ENCODE results near the gene DRAP1.

The DRAP1 gene

DNA sequence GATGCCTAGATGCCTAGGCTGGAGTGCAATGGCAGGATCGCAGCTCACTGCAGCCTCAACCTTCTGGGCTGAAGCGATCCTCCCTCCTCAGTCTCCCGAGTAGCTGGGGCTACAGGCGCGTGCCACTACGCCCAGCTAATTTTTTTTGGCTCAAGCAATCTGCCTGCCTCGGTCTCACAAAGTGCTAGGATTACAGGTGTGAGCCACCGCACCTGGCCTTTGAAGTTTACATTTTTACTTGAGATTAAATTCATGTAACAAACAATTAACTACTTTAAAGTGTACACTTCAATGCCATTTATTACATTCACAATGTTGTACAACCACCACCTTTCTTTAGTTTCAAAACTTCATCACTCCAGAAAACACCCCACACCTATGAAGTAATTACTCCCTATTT lies 15.5 kb upstream of the DRAP1 start:
- no peak for DNase-seq (ENCODE audit: low spot score)

DNA sequence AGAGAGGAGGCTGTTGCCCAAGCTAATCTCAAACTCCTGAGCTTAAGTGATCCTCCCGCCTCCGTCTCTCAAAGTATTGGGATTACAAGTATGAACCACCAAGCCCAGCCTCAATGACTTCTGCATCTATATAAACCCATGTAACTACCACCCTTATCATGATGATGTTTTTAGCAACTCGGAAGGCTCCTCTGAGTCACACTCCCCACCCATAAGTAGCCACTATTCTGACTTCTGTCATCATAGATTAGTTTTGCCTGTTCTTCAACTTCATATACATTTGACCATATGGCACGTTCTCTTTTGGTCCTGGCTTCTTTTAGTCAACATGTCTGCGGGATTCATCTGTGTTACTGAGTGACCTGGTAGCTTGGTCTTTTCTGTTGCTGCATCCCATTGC lies 12.6 kb upstream of the DRAP1 start:
- DNase-seq (ENCODE audit: low spot score): no peak

DNA sequence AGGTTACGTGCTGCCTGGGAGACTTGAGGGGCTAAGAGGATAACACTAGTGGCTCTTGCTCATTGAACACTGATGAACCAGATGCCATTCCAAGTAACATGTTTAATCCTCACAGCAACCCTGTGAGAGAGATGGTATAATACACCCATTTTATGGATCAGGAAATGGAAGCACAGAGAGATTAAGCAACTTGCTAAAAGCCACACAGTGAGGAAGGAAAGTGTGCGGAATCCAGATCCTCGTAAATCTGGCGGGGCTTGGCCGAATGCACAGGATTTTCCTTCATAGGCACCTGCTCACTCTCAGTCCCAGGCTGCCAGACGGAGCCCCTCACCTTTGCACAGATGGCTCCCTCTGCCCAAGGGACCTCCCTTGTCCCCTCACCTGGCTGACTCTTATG lies 11.3 kb upstream of the DRAP1 start:
- no peak for DNase-seq (ENCODE audit: low spot score)

DNA sequence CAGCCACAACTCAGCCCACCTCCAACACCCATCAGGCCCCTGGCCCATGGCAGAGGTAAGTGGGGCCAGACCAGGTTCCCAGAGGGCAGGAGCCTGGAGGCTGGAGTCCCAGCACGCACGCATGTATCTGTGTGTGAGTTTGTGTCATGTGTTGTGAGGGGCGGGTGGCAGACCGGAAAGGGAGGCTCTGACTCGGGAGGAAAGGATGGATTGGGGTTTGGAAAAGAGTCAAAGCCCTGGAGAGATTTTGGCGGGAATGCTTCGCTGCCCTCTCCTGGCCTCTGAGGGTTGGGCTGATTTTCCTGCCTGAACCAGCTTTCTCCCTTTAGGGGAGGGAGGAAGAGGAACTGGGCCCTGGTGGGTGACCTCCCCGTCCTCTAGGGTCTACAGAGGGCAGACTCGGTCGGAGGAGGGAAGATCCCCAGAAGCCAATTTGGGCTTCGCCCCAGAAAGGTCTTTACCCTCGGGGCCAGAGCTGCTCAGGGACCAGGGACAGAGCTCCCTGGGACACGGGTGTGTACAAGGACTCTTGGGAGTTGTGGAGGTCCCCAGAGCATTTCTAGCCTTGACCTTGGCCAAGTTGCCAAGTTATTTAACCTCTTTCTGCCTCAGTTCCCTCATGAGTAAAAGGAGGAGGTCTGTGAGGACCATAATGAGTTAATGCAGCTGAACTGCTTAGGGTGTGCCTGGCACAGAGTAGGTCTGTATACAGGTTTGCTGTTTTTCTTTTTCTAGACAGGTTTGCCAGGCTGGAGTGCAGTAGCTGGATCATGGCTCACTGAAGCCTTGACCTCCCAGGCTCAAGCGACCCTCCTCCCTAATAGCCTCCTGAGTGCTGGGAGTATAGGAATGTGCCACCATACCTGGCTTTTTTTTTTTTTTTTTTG lies 7.3 kb upstream of the DRAP1 start:
- DNase-seq (ENCODE audit: low spot score): no peak

DNA sequence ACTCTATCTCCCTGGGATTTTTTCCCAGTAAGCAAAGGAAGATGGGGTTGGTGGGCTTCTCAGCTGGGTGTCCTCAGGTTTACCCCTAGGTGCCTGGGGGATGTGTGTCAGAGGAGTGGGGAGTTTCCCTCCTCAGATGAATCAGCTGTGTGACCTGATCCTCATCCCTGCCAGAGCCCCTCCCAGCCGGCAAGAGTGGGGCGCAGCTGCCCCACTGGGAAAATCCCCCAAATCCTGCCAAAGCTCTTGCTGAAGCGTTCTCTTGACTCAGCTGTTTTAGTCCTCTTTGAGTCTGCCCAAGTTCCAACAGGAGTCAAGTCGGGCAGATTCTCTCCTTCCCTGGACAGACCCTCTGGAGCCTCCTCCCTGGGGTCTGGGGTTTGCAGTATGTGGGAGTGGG lies 6.4 kb upstream of the DRAP1 start:
- DNase-seq (ENCODE audit: low spot score): no peak

DNA sequence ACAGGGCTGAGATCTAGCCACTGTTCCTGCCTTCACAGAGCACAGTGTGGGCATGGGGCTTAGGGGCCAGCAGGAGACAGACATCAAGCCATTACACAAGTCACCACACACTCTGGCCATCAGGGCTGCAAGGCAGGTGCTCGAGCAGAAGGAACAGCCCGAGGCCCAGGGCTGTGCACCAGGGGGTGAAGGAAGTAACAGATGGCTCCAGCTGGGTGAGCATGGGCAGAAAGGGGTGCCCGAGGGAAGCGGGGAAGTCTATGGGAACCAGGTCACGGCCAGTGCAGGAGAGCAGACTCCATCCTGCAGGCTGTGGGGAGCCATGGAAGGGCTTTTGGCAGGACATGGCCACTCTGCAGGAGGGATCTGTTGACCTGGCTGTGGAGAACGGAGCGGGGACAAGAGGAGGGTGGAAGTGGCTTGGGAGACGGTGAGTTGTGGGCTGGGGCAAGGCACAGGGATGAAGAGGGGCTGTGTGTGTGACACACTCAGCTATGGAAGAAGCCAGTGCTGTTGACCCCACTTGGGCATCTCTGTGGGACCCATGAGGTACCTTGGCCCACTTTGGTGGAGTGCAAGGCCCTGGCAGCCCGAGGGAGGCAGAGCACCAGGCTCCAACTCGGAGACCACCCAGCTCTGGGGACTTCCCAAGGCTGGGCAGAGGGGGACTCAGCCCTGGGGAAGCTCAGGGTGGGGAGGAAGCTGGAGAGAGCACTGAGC lies 4.0 kb upstream of the DRAP1 start:
- DNase-seq (ENCODE audit: low spot score): no peak

DNA sequence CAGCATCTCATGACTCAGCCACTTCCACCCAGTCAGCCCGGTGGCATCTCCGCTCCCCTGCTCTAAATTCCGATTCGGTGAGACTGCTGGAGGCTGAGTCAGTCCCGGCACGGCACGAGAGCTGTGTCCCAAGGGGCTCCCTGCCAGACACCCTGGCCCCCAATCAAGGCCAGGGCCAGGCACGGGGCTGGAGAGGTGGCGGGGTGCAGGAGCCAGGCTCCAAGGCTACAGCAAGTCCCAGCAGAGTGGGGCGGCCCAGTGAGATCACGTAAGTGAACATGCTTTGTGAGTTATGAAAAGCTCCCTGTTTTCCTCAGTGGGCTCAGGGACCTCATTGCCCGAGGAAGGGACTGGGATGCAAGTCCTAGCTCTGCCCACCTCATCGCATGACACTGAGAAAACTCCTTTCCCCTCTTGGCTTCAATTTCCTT lies 3.4 kb upstream of the DRAP1 start:
- DNase-seq (ENCODE audit: low spot score): peak; percentile 45

DNA sequence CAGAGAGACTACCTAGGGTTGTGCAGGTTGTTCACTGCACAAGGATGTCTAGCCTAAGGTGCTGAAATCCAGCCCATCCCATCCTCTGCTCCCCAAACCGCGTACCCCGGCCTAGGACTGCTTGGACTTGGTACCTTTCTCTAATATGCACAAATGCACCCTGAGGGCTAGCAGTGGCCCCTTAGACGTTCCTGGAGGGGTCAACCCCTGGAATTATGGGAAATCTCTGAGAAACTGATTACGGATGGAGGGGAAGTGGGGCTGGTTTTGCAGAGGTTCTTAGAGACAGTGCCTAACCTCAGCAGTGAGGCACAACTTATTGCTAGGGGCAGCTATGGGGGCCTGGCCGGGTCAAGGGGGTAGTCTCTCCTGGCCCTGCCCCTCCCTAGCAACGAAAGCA lies 2.8 kb upstream of the DRAP1 start:
- no peak for DNase-seq (ENCODE audit: low spot score)

DNA sequence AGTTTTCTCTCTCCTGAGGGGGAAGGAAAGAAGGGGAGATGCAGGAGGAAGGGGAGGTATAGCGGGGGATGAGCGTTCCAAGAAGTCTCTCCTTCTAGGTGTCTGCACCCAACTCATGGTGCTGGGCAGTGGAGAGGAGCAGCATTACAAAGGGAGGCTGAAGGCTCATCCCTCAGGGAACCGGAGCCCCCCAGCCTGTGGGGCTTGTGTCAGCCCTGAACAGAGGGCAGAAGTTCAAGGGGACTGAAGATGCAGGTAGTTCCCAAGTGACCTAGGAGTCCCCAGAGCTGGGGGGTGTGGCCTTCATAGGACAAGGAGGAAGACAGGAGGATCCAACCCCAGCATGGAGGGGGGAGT lies 2.2 kb upstream of the DRAP1 start:
- DNase-seq (ENCODE audit: low spot score): no peak

DNA sequence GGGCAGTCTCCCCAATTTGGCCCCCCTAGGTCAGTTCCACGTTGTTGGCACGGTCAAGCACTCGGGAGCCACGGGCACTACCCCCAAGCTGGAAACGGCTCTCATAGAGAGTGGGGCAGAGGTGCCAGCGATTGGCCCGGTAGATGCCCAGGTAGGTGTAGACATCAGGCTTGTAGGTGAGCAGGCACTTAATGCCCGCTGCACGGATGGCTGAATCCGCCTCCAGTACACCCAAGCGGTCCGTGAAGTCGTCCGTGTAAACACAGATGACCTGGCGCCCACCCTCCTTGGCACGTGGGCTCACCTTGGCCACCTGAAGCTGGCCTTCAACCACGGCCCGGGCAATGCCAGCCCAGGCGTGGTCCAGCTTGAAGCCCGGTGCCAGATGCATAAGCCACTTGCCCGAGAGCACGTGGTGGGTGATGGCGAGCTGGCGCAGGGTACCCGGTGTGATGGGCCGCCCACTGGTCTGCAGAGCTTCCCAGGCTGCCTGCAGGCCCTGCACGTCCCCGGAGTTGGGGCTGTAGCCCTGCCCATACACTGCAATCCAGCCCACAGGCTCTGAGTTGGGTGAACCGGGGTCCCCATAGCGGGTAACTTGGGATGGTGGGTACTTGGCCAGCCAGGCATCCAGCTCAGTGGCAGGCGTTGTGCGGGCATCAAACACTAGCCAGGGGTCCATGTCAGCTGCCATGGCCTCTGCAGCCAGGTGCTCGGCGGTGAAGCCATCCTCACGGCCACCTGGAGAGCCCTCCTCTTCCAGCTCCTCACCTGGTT lies 1.6 kb upstream of the DRAP1 start:
- no peak for DNase-seq (ENCODE audit: low spot score)

DNA sequence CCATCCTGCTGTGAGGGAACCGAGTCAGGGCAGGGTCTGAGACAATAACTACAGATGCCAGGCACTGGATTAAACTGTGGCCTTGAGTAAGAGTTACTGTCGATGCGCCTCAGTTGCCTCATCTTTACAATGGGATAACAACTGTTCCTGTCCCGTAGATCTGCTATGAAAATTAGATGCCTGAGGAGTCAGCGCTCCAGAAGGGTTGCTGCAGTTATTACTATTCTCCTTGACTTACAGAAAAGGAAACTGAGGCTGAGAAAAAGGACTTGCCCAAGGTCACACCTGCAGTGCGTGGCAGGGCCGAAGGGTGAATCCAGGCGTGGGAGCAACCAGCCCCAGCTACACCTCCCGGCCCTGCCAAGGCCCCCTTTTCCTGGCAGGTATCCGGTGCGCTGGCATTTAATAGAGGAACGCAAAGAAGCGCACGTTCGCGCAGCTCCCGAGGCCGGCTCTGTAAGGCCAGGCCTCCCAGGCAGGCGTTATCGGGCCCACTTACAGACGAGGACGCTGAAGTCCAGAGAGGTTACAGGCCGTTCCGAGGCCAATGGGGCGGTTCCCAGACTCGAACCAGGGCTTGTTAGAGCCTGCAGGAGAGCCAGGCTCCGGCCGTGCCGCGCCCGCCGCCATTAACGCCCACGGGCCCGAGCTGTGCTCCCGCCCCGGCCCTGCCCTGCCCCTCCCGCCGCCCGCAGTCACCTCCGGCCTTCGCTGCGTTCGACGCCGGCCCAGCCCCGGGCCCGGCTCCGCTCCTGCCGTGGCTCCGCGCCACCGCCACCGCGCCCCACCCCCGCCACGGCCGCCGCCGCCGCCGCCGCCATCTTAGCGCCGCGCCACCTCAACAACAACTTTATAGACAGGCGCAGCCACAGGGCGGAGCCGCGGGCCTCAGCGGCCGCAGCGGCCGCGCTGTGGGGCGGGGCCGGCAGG lies 750 bp upstream of the DRAP1 start, which contains the start of gene C11orf68:
Gene C11orf68, minus strand, starts transcription at position 852 of the 930 bp plus-strand sequence. Its CDS starts 31 bp downstream, at position 821.
- DNase-seq (ENCODE audit: low spot score): no peak

DNA sequence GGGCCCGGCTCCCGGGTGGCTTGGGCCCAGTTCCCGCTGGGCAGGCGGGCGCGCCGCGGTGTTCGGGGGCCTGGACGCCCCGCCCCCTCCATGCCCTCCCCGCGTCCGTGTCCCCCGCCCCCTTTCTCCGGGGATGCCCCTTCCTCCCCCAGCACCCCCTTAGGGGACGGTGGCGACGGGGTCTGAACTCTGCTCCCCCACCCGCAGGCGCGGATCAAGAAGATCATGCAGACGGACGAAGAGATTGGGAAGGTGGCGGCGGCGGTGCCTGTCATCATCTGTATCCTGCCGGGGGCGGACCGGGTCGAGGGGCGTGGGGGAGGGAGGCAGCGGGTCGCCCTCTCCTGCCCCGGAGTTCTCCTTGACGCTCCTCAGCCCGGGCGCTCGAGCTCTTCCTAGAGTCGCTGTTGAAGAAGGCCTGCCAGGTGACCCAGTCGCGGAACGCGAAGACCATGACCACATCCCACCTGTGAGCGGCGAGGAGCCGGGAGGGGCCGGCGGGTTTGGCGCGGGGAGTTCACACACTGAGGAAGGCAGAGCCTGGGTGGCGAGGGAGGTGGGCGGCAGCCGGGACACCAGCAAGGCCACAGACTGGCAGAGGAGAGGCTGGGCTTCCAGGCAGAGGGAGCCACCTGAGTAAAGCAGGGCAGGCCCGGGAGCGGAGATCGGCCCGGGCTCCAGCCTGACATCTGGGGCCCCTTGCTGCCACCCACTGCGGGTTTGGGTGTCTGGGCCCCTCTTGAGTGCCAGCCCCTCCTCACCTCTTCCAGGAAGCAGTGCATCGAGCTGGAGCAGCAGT lies 546 bp downstream of the DRAP1 start:
- no peak for DNase-seq (ENCODE audit: low spot score)

DNA sequence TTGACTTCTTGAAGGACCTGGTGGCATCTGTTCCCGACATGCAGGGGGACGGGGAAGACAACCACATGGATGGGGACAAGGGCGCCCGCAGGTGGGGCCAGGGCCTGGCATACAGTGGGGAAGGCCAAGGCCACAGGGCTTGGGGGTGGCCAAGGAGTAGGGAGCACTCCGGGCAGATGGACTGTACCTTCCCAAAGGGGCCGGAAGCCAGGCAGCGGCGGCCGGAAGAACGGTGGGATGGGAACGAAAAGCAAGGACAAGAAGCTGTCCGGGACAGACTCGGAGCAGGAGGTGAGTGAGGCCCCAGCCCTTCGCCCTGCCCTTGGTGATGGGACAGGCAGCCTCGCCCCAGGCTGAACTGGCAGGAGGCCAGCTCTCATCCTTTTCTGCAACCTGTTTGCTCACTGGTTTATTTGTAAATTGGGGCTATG lies 1.2 kb downstream of the DRAP1 start:
- DNase-seq (ENCODE audit: low spot score): no peak

DNA sequence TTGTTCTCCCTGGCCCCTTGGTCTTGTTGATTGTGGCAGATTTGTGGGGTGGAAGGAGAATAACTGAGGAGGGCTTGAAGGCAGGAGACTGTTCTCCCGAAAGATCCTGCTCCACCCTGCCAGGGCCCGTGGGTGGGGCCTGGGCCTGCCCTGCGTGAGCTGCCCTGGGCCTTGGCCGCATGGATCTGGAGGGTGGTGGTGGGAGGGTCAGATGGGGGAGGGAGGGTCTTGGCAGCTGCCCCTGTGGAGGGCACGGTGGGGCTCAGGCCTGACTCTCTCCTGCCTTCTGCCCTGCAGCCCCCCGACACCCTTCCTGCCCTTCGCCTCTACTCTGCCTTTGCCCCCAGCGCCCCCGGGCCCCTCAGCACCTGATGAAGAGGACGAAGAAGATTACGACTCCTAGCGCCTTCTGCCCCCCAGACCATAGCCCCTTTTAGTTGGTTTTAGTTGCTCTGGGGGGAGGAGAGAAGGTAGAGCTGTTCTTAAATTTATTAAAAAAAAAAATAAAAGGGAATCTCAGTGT lies 1.9 kb downstream of the DRAP1 start:
- no peak for DNase-seq (ENCODE audit: low spot score)

DNA sequence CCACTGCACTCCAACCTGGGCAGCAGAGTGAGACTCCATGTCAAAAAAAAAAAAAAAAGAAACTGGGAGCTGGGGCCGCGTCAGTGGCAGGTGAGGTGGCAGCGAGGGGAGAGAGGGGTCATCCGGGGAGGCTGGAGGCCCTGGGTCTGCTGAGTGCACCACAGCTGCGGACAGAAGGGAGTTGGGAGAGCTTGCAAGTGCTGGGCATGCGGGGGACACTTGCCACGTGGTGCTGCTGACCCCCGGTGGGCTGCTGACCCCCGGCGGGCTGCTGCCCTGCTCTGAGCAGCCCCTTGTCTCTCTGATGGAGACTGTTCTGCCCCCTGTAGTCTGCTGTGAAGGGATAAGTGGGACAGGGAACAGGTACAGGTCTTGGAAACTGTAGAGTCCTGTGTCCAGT lies 2.6 kb downstream of the DRAP1 start:
- no peak for DNase-seq (ENCODE audit: low spot score)

DNA sequence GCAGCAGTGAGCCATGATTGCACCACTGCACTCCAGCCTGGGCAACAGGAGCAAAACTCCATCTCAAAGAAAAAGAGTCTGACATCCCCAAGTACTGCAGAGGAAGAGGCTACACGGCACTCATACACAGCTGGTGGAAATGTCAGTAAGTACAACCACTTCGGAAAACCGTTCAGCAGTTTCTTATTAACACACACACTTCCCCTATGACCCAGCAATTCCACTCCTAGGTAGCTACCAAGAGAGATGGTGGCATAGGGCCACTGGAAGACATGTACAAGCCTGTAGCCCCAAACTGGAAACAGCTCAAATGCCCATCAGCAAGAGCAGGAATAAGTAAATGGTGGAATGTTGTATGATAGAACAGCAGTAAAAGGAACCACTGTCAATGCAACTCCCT lies 3.3 kb downstream of the DRAP1 start:
- no peak for DNase-seq (ENCODE audit: low spot score)

DNA sequence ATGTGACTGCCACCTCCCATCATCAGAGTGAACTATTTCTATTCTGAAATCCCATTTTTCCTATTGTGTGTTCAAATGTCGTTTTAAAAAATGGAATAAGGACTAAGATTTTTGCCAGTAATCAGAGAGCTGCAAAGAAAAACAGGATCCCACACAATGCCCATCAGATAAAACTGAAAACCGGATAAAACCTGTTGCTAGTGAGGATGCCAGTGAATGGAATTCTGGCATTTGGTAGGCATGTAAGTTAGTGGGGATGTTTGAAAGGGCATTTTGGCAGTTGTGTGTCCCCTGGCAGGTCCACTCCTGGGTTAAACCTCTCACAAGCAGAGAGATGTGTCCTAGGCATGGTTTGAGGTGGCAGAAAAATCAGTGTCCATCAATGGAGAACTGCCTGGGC lies 6.2 kb downstream of the DRAP1 start:
- DNase-seq (ENCODE audit: low spot score): no peak

DNA sequence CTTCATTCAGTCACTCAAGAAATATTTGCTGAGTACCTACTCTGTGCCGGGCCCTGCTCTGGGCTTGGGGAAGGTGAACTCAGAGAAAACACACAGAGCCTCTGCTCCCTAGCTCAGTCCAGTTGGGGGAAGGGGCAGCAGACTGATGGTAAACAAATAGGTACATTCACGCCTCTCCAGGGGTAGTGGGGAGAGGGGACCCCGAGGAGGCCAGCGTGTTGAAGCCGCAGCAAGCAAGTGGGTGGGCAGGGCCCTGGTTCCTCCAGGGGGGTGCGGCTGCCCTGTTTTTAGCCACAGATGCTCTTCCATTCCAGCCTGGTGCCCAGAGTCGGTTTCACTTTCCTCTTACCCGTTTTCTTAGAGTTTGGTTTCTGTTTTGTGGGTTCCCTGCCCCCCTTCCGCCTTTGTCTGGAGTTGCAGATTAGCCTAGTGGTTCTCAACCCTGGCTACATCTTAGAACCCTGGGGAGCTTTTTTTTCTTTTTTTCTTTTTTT lies 8.7 kb downstream of the DRAP1 start:
- peak; percentile 40 for DNase-seq (ENCODE audit: low spot score)

DNA sequence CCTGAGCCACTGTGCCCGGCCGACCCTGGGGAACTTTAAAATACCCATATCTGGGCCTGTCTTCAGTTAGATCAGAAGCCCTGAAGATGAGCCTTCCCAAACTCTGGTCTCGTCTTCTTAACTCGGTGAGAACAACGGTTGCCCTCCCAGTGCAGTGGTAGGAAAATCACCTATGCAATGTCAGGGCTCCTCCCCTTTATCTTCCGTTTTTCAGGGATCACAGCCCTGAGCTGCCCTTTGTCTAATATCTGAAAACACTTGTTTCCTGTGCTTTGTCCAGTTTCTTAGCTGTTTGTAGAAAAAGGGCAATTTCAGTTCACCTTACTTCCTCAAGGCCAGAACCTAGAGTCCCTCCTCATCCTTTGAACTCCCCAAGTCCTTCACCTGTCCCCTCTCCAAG lies 9.4 kb downstream of the DRAP1 start:
- DNase-seq (ENCODE audit: low spot score): no peak

All from Ammon's horn (tissue), 1 donor.